Heart left ventricle (tissue), 16 donors: ENCODE data around the gene DIP2C. TPM values are rescaled to one million over a fixed set of nuclear protein-coding genes. Genes with fewer than 3 reads are reported as not detected.

ENCODE experiments used
- ATAC-seq, 4 donors: fragments of 200-7000 bp; cut with Tn5 transposase; one replicate each; pipeline ENCODE4 v1.9.1; 2020 to 2022; ENCODE audit warnings: moderate library complexity in 4 of 4, mild to moderate bottlenecking in 3 of 4, moderate number of reproducible peaks in 1 of 4
- DNase-seq, 5 donors: peaks; one replicate each; pipeline ENCODE4 v3.0.0-alpha.2; 2020
- H3K27ac ChIP-seq, 12 donors: fragments of 200-600 bp; sonication (generic) in 4 of 12; one replicate each; pipeline versions ENCODE4 v1.5.0 to v1.8.0; 2016 to 2022; ENCODE audit warnings: mild to moderate bottlenecking in 2 of 12
- H3K27me3 ChIP-seq, 9 donors: fragments of 200-600 bp; sonication (generic) in 2 of 9; one replicate each; pipeline versions ENCODE4 v1.5.1 to v1.8.0; 2016 to 2022; ENCODE audit warnings: mild to moderate bottlenecking in 3 of 9
- H3K36me3 ChIP-seq, 9 donors: fragments of 200-600 bp; sonication (generic) in 2 of 9; one replicate each; pipeline versions ENCODE4 v1.5.0 to v1.8.0; 2018 to 2022; ENCODE audit warnings: mild to moderate bottlenecking in 2 of 9
- H3K4me1 ChIP-seq, 12 donors: fragments of 200-600 bp; sonication (generic) in 4 of 12; one replicate each; pipeline versions ENCODE4 v1.5.0 to v1.8.0; 2016 to 2022; ENCODE audit warnings: mild to moderate bottlenecking in 3 of 12
- H3K4me3 ChIP-seq, 12 donors: fragments of 200-600 bp; sonication (generic) in 4 of 12; one replicate each; pipeline versions ENCODE4 v1.5.0 to v1.8.0; 2017 to 2022; ENCODE audit warnings: mild to moderate bottlenecking in 9 of 12, moderate library complexity in 4 of 12
- H3K9me3 ChIP-seq, 12 donors: fragments of 200-600 bp; sonication (generic) in 4 of 12; one replicate each; pipeline versions ENCODE4 v1.5.0 to v1.8.0; 2016 to 2022; ENCODE audit warnings: mild to moderate bottlenecking in 1 of 12
- POLR2A ChIP-seq, 2 donors: fragments of 450-650 bp; IDR thresholded peaks; one replicate each; pipeline ENCODE4 v1.6.1; 2017; ENCODE audit warnings: antibody characterized with exemption in 2 of 2, mild to moderate bottlenecking in 2 of 2, moderate library complexity in 2 of 2
- WGBS, 4 donors: extraction: QIAGEN DNeasy Blood & Tissue Kit in 2 of 4; methylation state at CpG; one replicate each; pipeline versions ENCODE4 v1.1.5 to v1.1.7; 2013 to 2018; 5-methylcytosine and 5-hydroxymethylcytosine counted together
- intact Hi-C, 10 donors: fragments of 100-400 bp; cut with DNase I; formaldehyde crosslinking; loops; one replicate each; pipeline versions ENCODE4 v1.11.1 to v1.14.2; 2022
- polyA plus RNA-seq, 2 donors: library from polyadenylated mRNA; stranded (reverse); fragments of 200-250 nt; gene quantifications; one replicate each; pipeline ENCODE4 v1.2.3, GENCODE V29; 2013
- total RNA-seq, 9 donors: library from RNA; depleted of rRNA in 2 of 9; stranded (reverse); fragments of >200 nt in 2 of 9; fragmentation: NEBNext Ultra II Directional in 3 of 9; extraction: Animal tissue kit (Norgen Biotek cat#: 25700) in 3 of 9; gene quantifications; one replicate each; pipeline versions ENCODE4 v1.1.0 to v1.2.4, GENCODE V29; 2016 to 2023
- TF ChIP-seq, protein P1 (sequence below), 12 donors: fragments of 200-600 bp; sonication (generic) in 4 of 12; IDR thresholded peaks; one replicate each; pipeline versions ENCODE4 v1.5.0 to v1.8.0; 2018 to 2022; ENCODE audit warnings: antibody characterized with exemption in 12 of 12, mild to moderate bottlenecking in 5 of 12
- donor health status: ischemic (EF 13 %, LVEDD 7.1; RV severe dilation, severe dysfunction).
- donor health status: healthy with polysubstance abuse.
- donor health status: DM: no; HTN: yes; CAD: no.
- donor health status: DM: no; HTN: no; CAD: no.
- donor health status: ischemic (EF 25% LVEDD 6.9; RV normal size, moderate dysfunction).
- donor health status: ischemic (EF 25% LVEDD 5.7; RV mildly dilated, moderate dysfunction).
- donor health status: healthy.
- donor health status: DM: yes; HTN: yes; CAD: no.
- donor health status: ischemic (EF 35%, LVEDD 5.7; RV mildly dilated, moderate dysfunction).
- donor health status: nonischemic (EF 11% LVEDD 7.7; RV severe dilation, severe dysfunction).
- donor health status: DM: yes; HTN: yes; CAD: no.
- donor health status: PGD.
- donor health status: ischemic (EF 29% LVEDD 5.4; RV normal size, mild dysfunction).
- donor health status: nonischemic (EF 23%, LVEDD 6.1; RV moderate dilation, normal function).

DIP2C gene
- total and polyA plus RNA-seq, 11 donors, result 7.4 to 43.1 (median 28.5) TPM

DNA sequence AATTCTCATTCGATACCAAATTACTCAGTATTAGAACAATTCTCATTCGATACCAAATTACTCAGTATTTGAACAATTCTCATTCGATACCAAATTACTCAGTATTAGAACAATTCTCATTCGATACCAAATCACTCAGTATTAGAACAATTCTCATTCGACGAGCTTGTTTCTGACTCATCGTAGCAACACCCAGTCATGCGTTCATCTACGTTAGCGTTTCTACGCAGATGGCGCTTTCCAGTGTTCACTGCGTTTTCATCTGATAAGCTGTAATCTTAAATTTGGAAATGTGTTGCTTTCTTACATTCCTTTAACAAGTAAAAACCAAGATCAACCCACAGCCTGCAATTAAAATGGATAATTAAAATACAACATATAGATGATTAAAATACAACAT is 277.9 kb downstream of the DIP2C start:
- TF ChIP-seq POLR2A (IDR thresholded peaks at IDR 0.05), result no peak
- TF ChIP-seq, protein P1, sequence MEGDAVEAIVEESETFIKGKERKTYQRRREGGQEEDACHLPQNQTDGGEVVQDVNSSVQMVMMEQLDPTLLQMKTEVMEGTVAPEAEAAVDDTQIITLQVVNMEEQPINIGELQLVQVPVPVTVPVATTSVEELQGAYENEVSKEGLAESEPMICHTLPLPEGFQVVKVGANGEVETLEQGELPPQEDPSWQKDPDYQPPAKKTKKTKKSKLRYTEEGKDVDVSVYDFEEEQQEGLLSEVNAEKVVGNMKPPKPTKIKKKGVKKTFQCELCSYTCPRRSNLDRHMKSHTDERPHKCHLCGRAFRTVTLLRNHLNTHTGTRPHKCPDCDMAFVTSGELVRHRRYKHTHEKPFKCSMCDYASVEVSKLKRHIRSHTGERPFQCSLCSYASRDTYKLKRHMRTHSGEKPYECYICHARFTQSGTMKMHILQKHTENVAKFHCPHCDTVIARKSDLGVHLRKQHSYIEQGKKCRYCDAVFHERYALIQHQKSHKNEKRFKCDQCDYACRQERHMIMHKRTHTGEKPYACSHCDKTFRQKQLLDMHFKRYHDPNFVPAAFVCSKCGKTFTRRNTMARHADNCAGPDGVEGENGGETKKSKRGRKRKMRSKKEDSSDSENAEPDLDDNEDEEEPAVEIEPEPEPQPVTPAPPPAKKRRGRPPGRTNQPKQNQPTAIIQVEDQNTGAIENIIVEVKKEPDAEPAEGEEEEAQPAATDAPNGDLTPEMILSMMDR (IDR thresholded peaks at IDR 0.05), result no peak

GRCh38 chr10:409408-410040 is 279.9 kb downstream of the DIP2C start:
- peak in 3 of 5 donors; percentile 46 to 59 (median 51) for DNase-seq

More for the DNA sequence above, 277.9 kb downstream of the DIP2C start:
- no peak for DNase-seq
- H3K36me3 ChIP-seq, result peaks cover 0 to 80% (median 33%) of the 10 kb centered on the region in 9 donors
- intact Hi-C loops, result no loop called here
- H3K4me1 ChIP-seq, result peaks cover 0 to 12% (median 0%) of the 10 kb centered on the region in 12 donors
- H3K9me3 ChIP-seq, result no peaks in the 10 kb centered on the region
- H3K4me3 ChIP-seq, result no peak overlapping the region
- H3K27me3 ChIP-seq, result no peaks in the 10 kb centered on the region
- no peak overlapping the region for H3K27ac ChIP-seq
- ATAC-seq, result no peak
- WGBS, 4 donors, result 94 to 97% (median 96%) methylated on average over 13 of the region's 13 CpGs

GRCh38 chr10:408236-408635 is 281.2 kb downstream of the DIP2C start:
- 87 to 90% (median 89%) methylated on average over 3 of the region's 3 CpGs for WGBS, 4 donors
- H3K4me3 ChIP-seq, result no peak overlapping the region
- no peak overlapping the region for H3K27ac ChIP-seq
- DNase-seq (no peak), ATAC-seq (no peak)
- TF ChIP-seq POLR2A (IDR thresholded peaks at IDR 0.05), result no peak
- TF ChIP-seq, protein P1 (IDR thresholded peaks at IDR 0.05), result no peak
- peaks cover 0 to 12% (median 0%) of the 10 kb centered on the region in 12 donors for H3K4me1 ChIP-seq
- intact Hi-C loops, result no loop called here
- no peaks in the 10 kb centered on the region for H3K9me3 ChIP-seq
- peaks cover 0 to 76% (median 19%) of the 10 kb centered on the region in 9 donors for H3K36me3 ChIP-seq
- no peaks in the 10 kb centered on the region for H3K27me3 ChIP-seq

More at GRCh38 chr10:409408-410040, 279.9 kb downstream of the DIP2C start:
- Histone ChIP-seq H3K9me3 (no peaks in the 10 kb centered on the region), H3K36me3 (peaks cover 0 to 83% (median 27%) of the 10 kb centered on the region in 9 donors), H3K4me1 (peaks cover 0 to 12% (median 0%) of the 10 kb centered on the region in 12 donors), H3K4me3 (no peak overlapping the region), H3K27ac (peak overlapping the region in 5 of 12 donors; percentile 19 to 63 (median 30)), H3K27me3 (no peaks in the 10 kb centered on the region)
- ATAC-seq, result peak; percentile 60 to 86 (median 83)
- no peak for TF ChIP-seq POLR2A (IDR thresholded peaks at IDR 0.05)
- TF ChIP-seq, protein P1 (IDR thresholded peaks at IDR 0.05), result no peak
- WGBS, 4 donors, result 45 to 74% (median 66%) methylated on average over 12 of the region's 12 CpGs
- intact Hi-C loops, result no loop called here

DNA sequence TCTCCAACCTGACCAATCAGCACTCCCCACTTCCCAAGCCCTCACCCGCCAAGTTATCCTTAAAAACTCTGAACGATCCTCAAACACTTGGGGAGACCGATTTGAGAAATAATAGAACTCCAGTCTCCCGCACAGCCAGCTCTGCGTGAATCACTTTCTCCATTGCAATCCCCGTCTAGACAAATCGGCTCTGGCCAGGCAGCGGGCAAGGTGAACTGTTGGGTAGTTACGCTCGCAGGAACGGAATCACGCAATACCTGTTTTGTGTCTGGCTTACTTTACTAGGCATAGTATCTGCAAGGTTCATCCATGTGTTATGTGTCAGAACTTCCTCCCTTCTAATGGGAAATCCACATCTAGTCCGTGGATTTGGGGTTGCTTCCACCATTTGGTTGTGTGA is 282.5 kb downstream of the DIP2C start:
- Histone ChIP-seq H3K4me3 (no peak overlapping the region), H3K4me1 (peaks cover 0 to 12% (median 0%) of the 10 kb centered on the region in 12 donors), H3K36me3 (peaks cover 0 to 64% (median 19%) of the 10 kb centered on the region in 9 donors), H3K9me3 (no peaks in the 10 kb centered on the region), H3K27me3 (no peaks in the 10 kb centered on the region), H3K27ac (no peak overlapping the region)
- DNase-seq, result no peak
- intact Hi-C loops, result no loop called here
- 96 to 99% (median 97%) methylated on average over 13 of the region's 13 CpGs for WGBS, 4 donors
- no peak for ATAC-seq
- TF ChIP-seq POLR2A (IDR thresholded peaks at IDR 0.05), result no peak
- TF ChIP-seq, protein P1 (IDR thresholded peaks at IDR 0.05), result no peak
